DOHH2 (cell line): ENCODE data around the gene CDKN2AIPNL.

Source experiments
- CTCF ChIP-seq: fragments of 200-600 bp; sonication (generic); IDR thresholded peaks from one replicate; pipeline ENCODE4 v1.5.1; 2014; ENCODE audit warnings: antibody characterized with exemption, mild to moderate bottlenecking, low read depth, low read length; ENCODE audit not compliant: poor library complexity, severe bottlenecking
- EZH2phosphoT487 ChIP-seq: fragments of 200-600 bp; sonication (generic); IDR thresholded peaks from 2 replicates; pipeline ENCODE4 v1.6.1; 2017; ENCODE audit warnings: borderline replicate concordance, mild to moderate bottlenecking, antibody characterized with exemption, low read length, moderate library complexity, mixed read lengths

- TF ChIP-seq CTCF (no peak), EZH2phosphoT487 (no peak)
These were observed 859 bp downstream of the CDKN2AIPNL start for GRCh38 chr5:134410822-134411221.
